HAP-1 (cell line): ENCODE measurements around the gene LIME1.

Experiments
- DNase-seq, 2 experiments: peaks; one replicate each; pipeline ENCODE4 v3.0.0-alpha.2; 2016 to 2020; ENCODE audit warnings: low spot score in 2 of 2
- H3K27me3 ChIP-seq: fragments of 250-450 bp; sonication (Bioruptor Pico); 2 replicates; pipeline ENCODE4 v1.5.1; 2020; ENCODE audit warnings: low read depth, mild to moderate bottlenecking, moderate library complexity
- H3K36me3 ChIP-seq: fragments of 250-450 bp; sonication (Bioruptor Pico); replicated peaks from 2 replicates; pipeline ENCODE4 v1.5.1; 2020; ENCODE audit warnings: mild to moderate bottlenecking
- H3K4me1 ChIP-seq: fragments of 250-450 bp; sonication (Bioruptor Pico); 2 replicates; pipeline ENCODE4 v1.5.1; 2020; ENCODE audit warnings: mild to moderate bottlenecking
- H3K4me3 ChIP-seq: fragments of 250-450 bp; sonication (Bioruptor Pico); 2 replicates; pipeline ENCODE4 v1.5.1; 2020; ENCODE audit warnings: mild to moderate bottlenecking, moderate library complexity
- H3K9me3 ChIP-seq: fragments of 250-450 bp; sonication (Bioruptor Pico); 2 replicates; pipeline ENCODE4 v1.5.1; 2020; ENCODE audit warnings: mild to moderate bottlenecking, moderate library complexity
- in situ Hi-C: fragments of 300-500 bp; cut with MboI; formaldehyde crosslinking; loops from 3 replicates; pipeline ENCODE4 v1.14.3; 2020; ENCODE audit warnings: low sequenced_read_pairs, inconsistent platforms, mixed read lengths

Gene LIME1

DNA sequence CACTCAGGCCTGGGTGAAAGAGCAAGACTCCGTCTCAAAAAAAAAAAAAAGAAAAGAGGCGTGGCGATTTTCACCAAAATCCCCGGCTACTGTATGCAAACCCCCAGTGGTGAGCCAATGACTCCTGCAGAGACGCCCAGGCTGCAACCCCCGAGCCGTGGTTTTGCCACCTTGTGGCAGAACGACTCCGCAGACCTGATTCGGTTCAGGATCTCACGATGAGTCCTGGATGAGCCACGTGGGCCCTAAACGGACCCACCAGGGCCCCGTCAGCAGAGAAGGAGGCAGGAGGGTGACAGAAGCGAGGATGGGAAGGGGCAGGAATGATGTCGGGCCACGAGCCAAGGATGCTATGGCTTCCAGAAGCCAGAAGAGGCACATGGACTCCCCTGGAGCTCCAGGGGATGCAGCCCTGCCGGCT lies 45.6 kb downstream of the LIME1 start:
- Histone ChIP-seq H3K27me3 (no peaks in the 10 kb centered on the region), H3K36me3 (no peaks in the 10 kb centered on the region), H3K9me3 (no peaks in the 10 kb centered on the region), H3K4me1 (no peaks in the 10 kb centered on the region), H3K4me3 (no peak overlapping the region)
- DNase-seq: no peak
- in situ Hi-C loops: no loop called here

DNA sequence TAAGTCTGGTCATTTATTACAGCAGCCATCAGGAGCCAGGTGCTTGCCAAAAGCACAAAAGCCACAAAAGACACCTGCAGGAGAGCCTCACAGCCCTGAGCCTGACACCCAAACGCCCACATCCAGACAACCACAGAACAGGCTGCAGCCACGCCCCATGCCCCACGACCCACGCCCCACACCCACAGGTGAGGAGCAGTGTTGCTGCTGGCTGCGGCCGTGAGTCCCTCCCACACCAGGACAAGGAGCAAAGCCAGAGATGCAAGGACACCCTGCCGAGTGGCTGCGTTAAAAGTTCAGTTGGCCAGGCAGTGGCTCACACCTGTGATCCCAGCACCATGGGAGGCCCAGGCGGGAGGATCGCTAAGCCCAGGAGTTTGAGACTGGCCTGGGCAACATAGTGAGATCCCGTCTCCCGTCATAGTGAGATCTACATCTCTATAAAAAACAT lies 46.1 kb downstream of the LIME1 start:
- H3K36me3 ChIP-seq: no peaks in the 10 kb centered on the region
- in situ Hi-C loops: no loop called here
- H3K9me3 ChIP-seq: no peaks in the 10 kb centered on the region
- DNase-seq: no peak
- no peaks in the 10 kb centered on the region for H3K27me3 ChIP-seq
- no peak overlapping the region for H3K4me3 ChIP-seq
- H3K4me1 ChIP-seq: no peaks in the 10 kb centered on the region

DNA sequence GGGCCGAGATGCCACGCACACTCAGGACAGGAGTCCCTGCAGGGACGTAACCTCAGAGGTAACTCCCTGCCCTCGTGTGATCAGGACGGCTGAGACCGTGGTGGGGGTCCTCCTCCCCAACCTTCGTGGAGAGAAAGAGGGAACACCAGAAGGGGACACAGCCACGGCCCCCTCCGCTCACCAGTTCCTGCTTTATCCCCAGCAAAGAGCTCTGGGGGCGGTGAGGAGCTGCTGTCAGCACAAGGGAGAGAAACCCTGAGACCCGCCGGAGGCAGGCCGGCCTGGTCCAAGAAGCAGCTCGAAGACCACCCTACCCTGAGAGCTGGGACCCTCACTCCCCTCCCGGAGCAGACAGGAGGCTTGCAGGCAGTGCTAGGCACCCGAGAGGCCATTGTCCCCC lies 47.5 kb downstream of the LIME1 start:
- H3K9me3 ChIP-seq: no peaks in the 10 kb centered on the region
- DNase-seq: no peak
- H3K36me3 ChIP-seq: no peaks in the 10 kb centered on the region
- H3K4me1 ChIP-seq: no peaks in the 10 kb centered on the region
- no peak overlapping the region for H3K4me3 ChIP-seq
- in situ Hi-C loops: no loop called here
- H3K27me3 ChIP-seq: no peaks in the 10 kb centered on the region

DNA sequence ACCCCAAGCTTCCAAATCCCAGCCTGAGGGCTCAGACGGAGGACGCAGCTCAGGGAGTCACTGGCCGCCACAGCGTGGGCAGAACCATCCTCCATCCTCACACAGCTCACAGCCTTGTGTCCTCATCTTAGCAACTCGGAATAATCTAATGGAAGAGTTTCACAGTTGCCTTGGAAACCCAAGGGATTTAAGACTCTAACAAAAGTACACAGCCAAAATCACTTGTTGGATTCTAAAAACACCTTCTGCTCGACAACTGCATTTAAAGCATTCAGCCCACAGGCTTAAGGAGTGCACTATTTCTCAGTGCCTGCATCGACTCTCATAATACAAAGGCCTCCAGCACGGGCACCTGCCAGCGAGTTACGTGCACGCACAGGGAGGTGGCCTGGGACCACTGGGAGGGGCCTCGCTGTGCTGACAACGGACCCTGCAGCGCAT lies 49.2 kb downstream of the LIME1 start:
- DNase-seq: no peak
- in situ Hi-C loops: no loop called here
- H3K4me3 ChIP-seq: no peak overlapping the region
- no peaks in the 10 kb centered on the region for H3K9me3 ChIP-seq
- no peaks in the 10 kb centered on the region for H3K36me3 ChIP-seq
- H3K4me1 ChIP-seq: no peaks in the 10 kb centered on the region
- no peaks in the 10 kb centered on the region for H3K27me3 ChIP-seq

DNA sequence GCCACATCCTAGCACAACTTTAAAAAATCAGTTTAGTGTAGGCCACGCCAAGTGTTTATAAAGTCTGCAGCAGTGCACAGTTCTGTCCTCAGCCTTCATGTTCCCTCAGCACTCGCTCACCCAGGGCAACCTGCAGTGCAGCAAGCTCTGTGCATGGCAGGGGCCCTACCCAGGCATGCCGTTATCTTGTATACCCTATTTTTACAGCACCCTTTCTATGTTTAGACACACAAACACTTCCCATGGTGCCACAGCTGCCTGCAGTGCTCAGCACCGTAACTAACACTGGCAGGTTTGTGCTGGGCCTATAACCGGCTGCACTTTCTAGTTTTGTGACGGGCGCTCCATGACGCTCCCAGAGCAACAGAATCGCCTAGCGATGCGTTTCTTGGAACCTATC lies 50.8 kb downstream of the LIME1 start:
- no peak overlapping the region for H3K4me3 ChIP-seq
- in situ Hi-C loops: no loop called here
- DNase-seq: no peak

DNA sequence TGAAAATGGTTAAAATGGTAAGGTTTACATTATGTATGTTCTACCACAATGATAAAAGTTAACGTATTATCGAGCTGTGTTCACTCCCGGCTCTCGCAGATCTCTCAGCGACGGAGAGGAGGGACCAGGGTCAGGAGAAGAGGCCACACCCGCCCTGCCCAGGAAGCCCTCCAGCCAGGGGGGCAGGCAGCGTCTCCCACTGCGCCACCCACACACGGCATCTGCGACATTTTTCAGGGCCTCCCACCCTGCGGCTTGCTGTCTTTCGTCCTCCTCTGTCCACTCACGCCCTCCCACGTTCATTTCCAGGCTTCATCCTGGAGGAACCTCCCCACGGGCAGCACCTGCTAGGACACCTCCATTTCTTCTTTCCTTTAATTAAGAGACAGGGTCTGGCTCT lies 51.3 kb downstream of the LIME1 start:
- no peaks in the 10 kb centered on the region for H3K4me1 ChIP-seq
- in situ Hi-C loops: no loop called here
- no peak overlapping the region for H3K4me3 ChIP-seq
- H3K27me3 ChIP-seq: no peaks in the 10 kb centered on the region
- H3K9me3 ChIP-seq: no peaks in the 10 kb centered on the region
- no peaks in the 10 kb centered on the region for H3K36me3 ChIP-seq
- no peak for DNase-seq

More for the DNA sequence above, 50.8 kb downstream of the LIME1 start:
- no peaks in the 10 kb centered on the region for H3K36me3 ChIP-seq
- no peaks in the 10 kb centered on the region for H3K9me3 ChIP-seq
- H3K4me1 ChIP-seq: no peaks in the 10 kb centered on the region
- H3K27me3 ChIP-seq: no peaks in the 10 kb centered on the region
